ENCODE measurements around the gene ZKSCAN2. TPM values are rescaled to one million over a fixed set of nuclear protein-coding genes. Genes with fewer than 3 reads are reported as not detected.

ZKSCAN2 gene
- total RNA-seq, 1 experiment from 2014 or later = 16.4 TPM

DNA sequence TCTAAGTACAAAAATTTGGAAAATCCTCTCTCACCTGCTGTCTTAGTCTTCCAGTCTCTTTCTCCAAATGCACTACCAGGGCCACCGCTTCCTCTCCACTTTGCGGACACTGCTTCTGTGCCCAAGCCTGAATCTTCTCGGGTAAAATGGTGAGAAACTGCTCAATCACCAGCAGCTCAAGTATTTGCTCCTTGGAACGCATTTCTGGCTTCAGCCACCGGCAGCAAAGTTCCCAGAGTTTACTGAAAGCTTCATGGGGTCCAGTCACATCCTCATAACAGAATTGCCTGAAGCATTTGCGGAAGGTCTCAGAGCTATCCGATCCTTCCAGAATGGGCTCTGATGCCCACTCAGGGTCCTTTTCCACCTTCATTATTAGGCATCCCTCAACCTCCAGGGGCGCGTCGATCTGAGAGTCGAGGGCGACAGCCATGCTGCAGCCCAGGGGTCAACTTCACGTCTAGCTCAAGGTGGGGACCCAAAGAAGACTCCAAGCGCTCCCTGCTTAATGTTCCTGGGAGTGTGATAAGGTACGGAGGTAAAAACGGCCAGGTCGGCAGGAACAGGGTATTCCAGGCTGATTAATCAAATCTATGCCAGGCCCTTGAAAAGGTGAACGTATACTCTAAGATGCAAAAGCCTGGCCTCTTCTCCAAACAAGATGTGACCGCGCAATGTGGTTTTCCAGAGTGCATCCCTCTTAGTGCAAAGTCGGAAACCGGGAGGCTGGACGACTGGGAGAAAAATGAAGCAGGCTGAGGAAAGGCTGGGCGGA lies 763 bp downstream of the ZKSCAN2 start:
- TF ChIP-seq EZH2 (IDR thresholded peaks at IDR 0.05; ENCODE audit: borderline replicate concordance, low read depth, low read length, poor library complexity, severe bottlenecking) = no peak
- TF ChIP-seq, protein P1, sequence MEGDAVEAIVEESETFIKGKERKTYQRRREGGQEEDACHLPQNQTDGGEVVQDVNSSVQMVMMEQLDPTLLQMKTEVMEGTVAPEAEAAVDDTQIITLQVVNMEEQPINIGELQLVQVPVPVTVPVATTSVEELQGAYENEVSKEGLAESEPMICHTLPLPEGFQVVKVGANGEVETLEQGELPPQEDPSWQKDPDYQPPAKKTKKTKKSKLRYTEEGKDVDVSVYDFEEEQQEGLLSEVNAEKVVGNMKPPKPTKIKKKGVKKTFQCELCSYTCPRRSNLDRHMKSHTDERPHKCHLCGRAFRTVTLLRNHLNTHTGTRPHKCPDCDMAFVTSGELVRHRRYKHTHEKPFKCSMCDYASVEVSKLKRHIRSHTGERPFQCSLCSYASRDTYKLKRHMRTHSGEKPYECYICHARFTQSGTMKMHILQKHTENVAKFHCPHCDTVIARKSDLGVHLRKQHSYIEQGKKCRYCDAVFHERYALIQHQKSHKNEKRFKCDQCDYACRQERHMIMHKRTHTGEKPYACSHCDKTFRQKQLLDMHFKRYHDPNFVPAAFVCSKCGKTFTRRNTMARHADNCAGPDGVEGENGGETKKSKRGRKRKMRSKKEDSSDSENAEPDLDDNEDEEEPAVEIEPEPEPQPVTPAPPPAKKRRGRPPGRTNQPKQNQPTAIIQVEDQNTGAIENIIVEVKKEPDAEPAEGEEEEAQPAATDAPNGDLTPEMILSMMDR (conservative IDR thresholded peaks at IDR 0.05; ENCODE audit: low read depth, low read length) = peak; percentile 15; the same call in 1 of the 2 replicates

DNA sequence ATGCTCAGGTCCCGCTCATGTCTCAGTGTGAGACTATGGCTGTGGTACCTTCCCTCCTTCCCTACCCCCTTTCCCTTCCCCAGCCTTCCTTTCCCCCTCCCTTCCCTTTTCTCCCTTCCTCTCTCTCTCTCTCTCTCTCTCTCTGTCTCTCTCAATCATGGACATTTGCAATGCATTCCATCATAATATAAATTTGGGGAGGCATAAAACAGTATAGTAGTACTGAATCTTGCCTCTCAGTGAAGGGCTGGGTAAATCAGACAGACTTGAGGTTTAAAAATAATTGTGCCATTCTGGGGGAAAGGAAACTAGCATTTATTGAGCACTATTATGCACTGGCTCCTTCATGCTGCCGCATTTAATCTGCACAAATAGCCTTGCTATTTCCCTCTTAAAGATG lies 4.3 kb downstream of the ZKSCAN2 start:
- Histone ChIP-seq H3K9me3 (ENCODE audit: low read depth, low read length, poor library complexity, severe bottlenecking) (peaks cover 6% of the 10 kb centered on the region), H3K27ac (ENCODE audit: low read depth, low read length, poor library complexity, severe bottlenecking) (no peak overlapping the region), H3K27me3 (replicated peaks; ENCODE audit: insufficient read depth, low read depth, low read length, poor library complexity) (no peaks in the 10 kb centered on the region), H3K36me3 (ENCODE audit: insufficient read depth, low read length, poor library complexity, severe bottlenecking) (peaks cover 45% of the 10 kb centered on the region), H3K4me3 (ENCODE audit: low read depth, low read length, poor library complexity, severe bottlenecking) (no peak overlapping the region), H3K4me1 (ENCODE audit: insufficient read depth, low read length, poor library complexity, severe bottlenecking) (peaks cover under 1% of the 10 kb centered on the region)
- ChIA-PET POLR2A (ENCODE audit: low non-redundant PET) (interaction anchor here (0.6 kb wide), 1 partner anchor 16 kb away, joined by 3 read pairs; no protein-coding TSS in a partner anchor), CTCF (no interaction called here)
- no TSS peak for BruUV-seq (replicated peaks)
- intact Hi-C loops (cut with micrococcal nuclease; ENCODE audit: unreplicated experiment) = no loop called here
- TF ChIP-seq, protein P1 (conservative IDR thresholded peaks at IDR 0.05; ENCODE audit: low read depth, low read length) = no peak
- TF ChIP-seq EZH2 (IDR thresholded peaks at IDR 0.05; ENCODE audit: borderline replicate concordance, low read depth, low read length, poor library complexity, severe bottlenecking) = no peak
- no peak for DNase-seq (ENCODE audit: low spot score)

More for the DNA sequence above, 763 bp downstream of the ZKSCAN2 start:
- no peaks in the 10 kb centered on the region for H3K27me3 ChIP-seq (replicated peaks; ENCODE audit: insufficient read depth, low read depth, low read length, poor library complexity)
- peak; percentile 39 for DNase-seq (ENCODE audit: low spot score)
- TSS peak; percentile 82 for BruUV-seq (replicated peaks)
- H3K36me3 ChIP-seq (ENCODE audit: insufficient read depth, low read length, poor library complexity, severe bottlenecking) = peaks cover 22% of the 10 kb centered on the region
- intact Hi-C loops (cut with micrococcal nuclease; ENCODE audit: unreplicated experiment) = no loop called here
- H3K4me3 ChIP-seq (ENCODE audit: low read depth, low read length, poor library complexity, severe bottlenecking) = peak overlapping the region; percentile 91
- peaks cover 10% of the 10 kb centered on the region for H3K4me1 ChIP-seq (ENCODE audit: insufficient read depth, low read length, poor library complexity, severe bottlenecking)
- POLR2A ChIA-PET (ENCODE audit: low non-redundant PET) = interaction anchor here (0.8 kb wide), 1 partner anchor 85 kb away, joined by 11 read pairs; no protein-coding TSS in a partner anchor
- peak overlapping the region; percentile 98 for H3K27ac ChIP-seq (ENCODE audit: low read depth, low read length, poor library complexity, severe bottlenecking)
- H3K9me3 ChIP-seq (ENCODE audit: low read depth, low read length, poor library complexity, severe bottlenecking) = no peaks in the 10 kb centered on the region
- CTCF ChIA-PET = interaction anchor here (0.5 kb wide), 2 partner anchors 31 to 125 kb away, joined by 3 to 9 read pairs; no protein-coding TSS in a partner anchor

DNA sequence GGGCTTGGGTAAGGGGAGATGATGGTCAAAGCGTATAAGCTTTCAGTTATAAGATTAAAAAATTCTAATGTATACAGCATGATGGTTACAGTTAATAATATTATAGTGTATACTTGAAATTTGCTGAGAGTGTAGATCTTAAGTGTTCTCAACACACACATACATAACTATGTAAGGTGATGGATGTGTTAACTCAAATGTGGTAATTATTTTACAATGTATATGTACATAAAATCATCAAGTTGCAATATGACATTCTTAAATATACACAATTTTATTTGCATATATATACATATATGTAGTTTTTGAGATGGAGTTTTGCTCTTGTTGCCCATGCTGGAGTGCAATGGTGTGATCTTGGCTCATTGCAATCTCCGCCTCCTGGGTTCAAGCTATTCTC lies 7.2 kb downstream of the ZKSCAN2 start:
- intact Hi-C loops (cut with micrococcal nuclease; ENCODE audit: unreplicated experiment) = no loop called here
- POLR2A ChIA-PET (ENCODE audit: low non-redundant PET) = no interaction called here
- no TSS peak for BruUV-seq (replicated peaks)

More for the DNA sequence above, 7.2 kb downstream of the ZKSCAN2 start:
- no peak overlapping the region for H3K4me3 ChIP-seq (ENCODE audit: low read depth, low read length, poor library complexity, severe bottlenecking)
- H3K27me3 ChIP-seq (replicated peaks; ENCODE audit: insufficient read depth, low read depth, low read length, poor library complexity) = no peaks in the 10 kb centered on the region
- H3K9me3 ChIP-seq (ENCODE audit: low read depth, low read length, poor library complexity, severe bottlenecking) = peaks cover 15% of the 10 kb centered on the region
- no peak for DNase-seq (ENCODE audit: low spot score)
- H3K4me1 ChIP-seq (ENCODE audit: insufficient read depth, low read length, poor library complexity, severe bottlenecking) = no peaks in the 10 kb centered on the region
- no peak overlapping the region for H3K27ac ChIP-seq (ENCODE audit: low read depth, low read length, poor library complexity, severe bottlenecking)
- H3K36me3 ChIP-seq (ENCODE audit: insufficient read depth, low read length, poor library complexity, severe bottlenecking) = peaks cover 72% of the 10 kb centered on the region
- TF ChIP-seq, protein P1 (conservative IDR thresholded peaks at IDR 0.05; ENCODE audit: low read depth, low read length) = no peak
- TF ChIP-seq EZH2 (IDR thresholded peaks at IDR 0.05; ENCODE audit: borderline replicate concordance, low read depth, low read length, poor library complexity, severe bottlenecking) = no peak
- CTCF ChIA-PET = no interaction called here

Measured in A673 (cell line).